Measurements from ENCODE around the gene ISX. TPM values are rescaled to one million over a fixed set of nuclear protein-coding genes. Genes with fewer than 3 reads are reported as not detected.
"Not testable (repeated sequence)": the region's sequence is repeated elsewhere in the genome, so short reads cannot be mapped to it uniquely, and the experiment has no call there.

The ISX gene
- polyA plus RNA-seq, 3 donors, result 0.12 TPM; not detected in 2

DNA sequence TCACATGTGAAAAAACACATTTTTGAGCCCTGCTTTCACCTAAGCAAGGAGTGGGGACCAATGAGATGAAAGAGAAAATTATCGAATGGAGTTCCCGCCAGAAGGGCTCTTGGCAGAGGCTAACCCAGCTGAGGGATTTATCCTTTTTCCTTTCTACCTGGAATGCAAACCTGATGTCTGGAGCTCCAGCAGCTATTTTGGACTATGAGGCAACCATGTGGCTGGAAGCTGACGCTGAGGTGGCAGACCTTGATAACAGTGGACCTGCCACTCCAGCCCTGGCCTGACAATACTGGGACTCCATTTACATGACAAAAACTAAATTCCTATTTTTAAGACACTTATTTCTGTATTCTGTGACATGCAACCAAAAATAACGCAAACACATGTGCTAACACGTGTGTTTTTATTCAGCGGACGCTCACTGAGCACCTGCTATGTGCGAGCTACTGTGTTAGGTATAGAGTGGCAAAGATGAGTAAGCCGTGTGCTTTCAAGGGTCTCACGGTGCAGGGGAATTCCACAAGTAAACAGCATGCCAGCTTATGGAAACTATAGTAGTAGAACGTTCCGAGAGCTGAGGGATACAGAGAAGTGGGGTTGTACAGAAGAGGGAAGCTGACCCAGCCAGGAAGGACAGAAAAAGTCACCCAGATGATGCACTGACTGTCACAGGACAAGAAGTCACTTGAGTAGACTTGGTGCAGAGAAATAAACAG lies 19.1 kb upstream of the ISX start:
- 88 to 91% (median 90%) methylated on average over 12 of the region's 12 CpGs for WGBS, 3 donors
- H3K27ac ChIP-seq (ENCODE audit: low read depth, low read length), result no peak overlapping the region

DNA sequence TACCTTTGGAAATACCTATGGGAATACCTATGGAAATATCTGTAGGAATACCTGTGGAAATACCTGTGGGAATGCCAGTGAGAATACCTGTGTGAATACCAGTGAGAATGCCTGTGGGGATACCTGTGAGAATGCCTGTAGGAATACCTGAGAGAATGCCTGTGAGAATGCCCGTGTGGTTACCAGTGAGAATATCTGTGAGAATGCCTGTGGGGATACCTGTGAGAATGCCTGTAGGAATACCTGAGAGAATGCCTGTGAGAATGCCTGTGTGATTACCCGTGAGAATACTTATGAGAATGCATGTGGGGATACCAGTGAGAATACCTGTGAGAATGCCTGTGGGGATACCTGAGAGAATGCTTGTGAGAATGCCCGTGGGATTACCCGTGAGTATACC lies 15.9 kb upstream of the ISX start:
- 79 to 96% (median 96%) methylated on average over 4 of the region's 4 CpGs for WGBS, 3 donors

DNA sequence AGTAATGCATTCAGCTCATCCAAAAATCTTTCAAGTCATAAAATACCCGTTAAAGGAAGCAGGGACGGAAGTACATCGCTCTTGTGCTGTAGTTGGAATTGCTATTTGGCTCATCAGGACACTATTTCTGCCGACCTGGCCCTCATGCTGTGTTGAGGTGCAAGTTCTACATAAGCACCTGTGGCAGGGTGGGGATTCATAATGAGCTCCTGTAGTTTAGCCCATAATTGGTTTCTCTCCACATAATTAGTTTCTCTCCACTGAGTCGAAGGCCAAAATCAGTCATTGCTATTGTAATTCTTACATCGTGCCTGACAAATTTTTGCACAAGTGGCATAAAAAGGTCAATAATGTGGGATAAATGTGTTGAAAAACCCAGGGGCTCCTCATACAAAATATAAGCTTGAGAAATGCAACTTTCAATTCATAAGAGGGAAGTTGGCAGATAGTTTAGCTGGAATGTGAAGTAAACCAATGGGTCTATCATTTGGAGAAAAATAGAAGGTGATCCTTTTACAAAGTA lies 14.9 kb upstream of the ISX start:
- 65 to 76% (median 68%) methylated on average over 6 of the region's 6 CpGs for WGBS, 3 donors
- no peak overlapping the region for H3K27ac ChIP-seq (ENCODE audit: low read depth, low read length)

More for the DNA sequence above, 15.9 kb upstream of the ISX start:
- not testable (repeated sequence) for H3K27ac ChIP-seq (ENCODE audit: low read depth, low read length)

DNA sequence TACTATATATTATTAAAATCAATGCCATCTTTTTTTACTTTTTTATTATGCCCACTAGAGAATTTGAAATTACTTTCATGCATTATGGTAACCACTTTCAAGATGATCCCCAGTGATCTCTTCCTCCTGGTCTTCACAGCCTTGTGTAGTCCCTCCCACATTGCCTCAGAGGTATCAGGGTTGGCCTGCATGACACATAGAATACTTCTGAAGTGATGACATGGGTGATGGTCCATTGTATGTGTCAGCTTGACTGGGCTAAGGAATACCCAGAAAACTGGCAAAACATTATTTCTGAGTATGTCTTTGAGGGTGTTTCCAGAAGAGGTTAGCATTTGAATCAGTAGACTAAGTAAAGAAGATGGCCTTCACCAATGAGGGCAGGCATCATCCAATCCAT lies 14.2 kb upstream of the ISX start:
- no peak overlapping the region for H3K27ac ChIP-seq (ENCODE audit: low read depth, low read length)

DNA sequence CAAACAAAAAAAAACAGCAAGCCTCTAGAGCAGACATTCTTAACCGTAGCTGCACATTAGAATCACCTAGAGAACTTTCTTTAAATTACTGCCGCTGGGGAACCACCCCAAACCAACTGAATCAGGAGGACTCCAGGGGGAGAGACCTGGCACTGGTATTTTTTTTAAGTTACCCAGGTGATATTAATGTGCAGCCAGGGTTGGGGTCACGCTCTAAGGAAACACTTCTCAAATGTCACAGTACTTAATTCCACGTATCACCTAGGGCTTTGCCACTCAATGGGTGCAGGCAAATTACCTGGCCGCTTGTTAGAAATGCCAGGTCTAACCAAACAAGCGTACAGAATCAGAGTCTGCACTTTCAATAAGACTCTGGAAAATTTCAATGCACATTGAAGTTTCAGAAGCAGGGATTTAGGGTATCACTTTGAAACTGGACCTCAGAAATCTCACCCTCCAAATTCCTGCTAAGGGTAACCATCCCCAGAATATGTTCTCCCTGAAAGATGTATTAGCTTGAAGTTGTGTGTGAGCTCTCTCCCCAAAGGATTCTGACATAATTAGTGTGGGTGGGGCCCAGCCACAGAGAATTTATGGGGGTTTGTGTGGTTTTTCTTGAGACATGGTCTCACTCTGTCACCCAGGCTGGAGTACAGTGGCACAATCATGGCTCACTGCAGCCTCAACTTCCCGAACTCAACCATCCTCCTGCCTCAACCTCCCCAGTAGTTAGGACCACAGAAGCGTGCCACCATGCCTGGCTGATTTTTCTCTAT lies 12.7 kb upstream of the ISX start:
- no peak overlapping the region for H3K27ac ChIP-seq (ENCODE audit: low read depth, low read length)
- 45 to 79% (median 74%) methylated on average over 8 of the region's 8 CpGs for WGBS, 3 donors

DNA sequence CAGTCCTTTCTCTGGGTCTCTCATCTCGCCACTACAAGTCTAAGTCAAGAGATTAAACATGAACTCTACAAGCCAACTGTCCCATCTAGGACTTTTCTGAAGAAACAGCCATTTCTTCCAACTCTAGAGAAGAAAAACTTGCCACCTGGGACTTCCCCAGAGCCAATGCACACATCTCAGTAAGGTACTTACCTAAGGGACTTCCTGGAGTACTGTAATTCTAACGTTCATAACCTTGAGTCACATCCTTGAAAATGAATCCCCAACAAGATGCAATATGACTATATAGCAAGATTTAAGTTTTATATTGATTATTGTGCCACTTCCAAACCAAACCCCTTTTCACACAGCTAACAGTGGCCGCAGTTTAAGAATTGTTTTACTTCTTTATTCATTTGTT lies 11.9 kb upstream of the ISX start:
- 54 to 67% (median 67%) methylated on average over 3 of the region's 3 CpGs for WGBS, 3 donors
- H3K27ac ChIP-seq (ENCODE audit: low read depth, low read length), result no peak overlapping the region

DNA sequence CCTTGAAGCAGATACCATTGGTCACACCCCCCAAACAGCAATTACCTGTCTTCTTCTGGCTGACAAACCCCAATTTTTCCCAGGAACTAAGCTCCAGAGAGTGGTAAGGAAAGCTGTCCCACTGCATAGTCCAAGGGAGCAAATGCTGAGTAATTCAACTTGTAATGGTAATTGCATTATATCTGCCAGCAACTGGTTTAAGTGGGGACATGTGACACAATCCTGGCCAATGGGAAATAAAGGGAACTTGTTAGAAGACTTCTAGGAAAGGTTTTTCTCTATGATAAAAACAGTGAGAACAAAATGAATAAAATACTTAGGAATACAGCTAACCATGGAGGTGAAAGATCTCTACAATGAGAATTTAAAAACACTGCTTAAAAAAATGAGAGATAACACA lies 9.5 kb upstream of the ISX start:
- no peak overlapping the region for H3K27ac ChIP-seq (ENCODE audit: low read depth, low read length)

DNA sequence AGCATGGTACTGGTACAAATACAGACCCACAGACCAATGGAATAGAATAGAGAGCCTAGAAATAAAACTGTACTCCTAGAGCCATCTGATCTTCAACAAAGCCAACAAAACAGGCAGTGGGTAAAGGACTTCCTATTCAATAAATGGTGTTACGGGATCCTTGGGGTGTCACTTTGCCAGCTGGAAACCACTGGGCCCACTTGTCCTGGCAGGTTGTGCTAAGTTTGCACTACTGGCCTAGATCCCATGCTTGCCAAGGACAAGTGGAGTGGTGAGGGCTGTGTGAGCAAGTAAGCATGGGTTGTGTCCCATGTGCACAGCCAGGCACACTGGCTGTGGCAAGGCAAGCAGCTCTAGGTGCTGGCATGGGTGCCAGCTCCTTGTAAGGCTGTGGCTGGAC lies 8.8 kb upstream of the ISX start:
- H3K27ac ChIP-seq (ENCODE audit: low read depth, low read length), result no peak overlapping the region
- WGBS, 3 donors, result 90 to 93% (median 92%) methylated on average over 1 of the region's 1 CpG

DNA sequence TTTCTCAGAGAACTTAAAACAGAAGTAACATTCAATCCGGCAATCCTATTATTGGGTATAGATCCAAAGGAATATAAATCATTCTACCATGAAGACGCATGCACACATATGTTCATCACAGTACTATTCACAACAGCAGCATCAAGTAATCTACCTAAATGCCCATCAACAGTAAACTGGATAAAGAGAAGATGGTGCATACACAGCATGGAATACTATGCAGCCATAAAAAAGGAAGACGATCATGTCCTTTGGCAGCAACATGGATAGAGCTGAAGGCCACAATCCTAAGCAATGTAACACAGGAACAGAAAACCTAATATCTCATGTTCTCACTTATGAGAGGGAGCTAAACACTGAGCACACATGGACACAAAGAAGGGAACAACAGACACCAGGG lies 6.3 kb upstream of the ISX start:
- no peak overlapping the region for H3K27ac ChIP-seq (ENCODE audit: low read depth, low read length)
- WGBS, 3 donors, result 93 to 99% (median 94%) methylated on average over 3 of the region's 3 CpGs

DNA sequence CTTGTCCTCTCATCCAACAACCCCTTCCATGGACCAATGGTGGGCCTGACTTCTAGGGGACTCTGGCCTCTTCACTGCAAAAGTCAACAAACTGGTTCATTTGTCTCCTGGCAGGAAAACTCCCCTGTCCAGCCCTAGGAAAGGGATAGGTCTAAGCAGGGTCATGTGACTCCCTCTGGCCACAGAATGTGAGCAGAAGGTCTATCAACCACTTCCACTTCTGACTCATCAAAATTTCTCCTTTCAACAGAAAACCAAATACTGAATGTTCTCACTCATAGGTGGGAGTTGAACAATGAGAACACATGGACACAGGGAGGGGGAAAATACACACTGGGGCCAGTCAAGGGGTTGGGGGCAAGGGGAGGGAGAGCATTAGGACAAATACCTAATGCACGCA lies 1.3 kb upstream of the ISX start:
- 61 to 100% (median 98%) methylated on average over 1 of the region's 1 CpG for WGBS, 3 donors
- no peak overlapping the region for H3K27ac ChIP-seq (ENCODE audit: low read depth, low read length)

DNA sequence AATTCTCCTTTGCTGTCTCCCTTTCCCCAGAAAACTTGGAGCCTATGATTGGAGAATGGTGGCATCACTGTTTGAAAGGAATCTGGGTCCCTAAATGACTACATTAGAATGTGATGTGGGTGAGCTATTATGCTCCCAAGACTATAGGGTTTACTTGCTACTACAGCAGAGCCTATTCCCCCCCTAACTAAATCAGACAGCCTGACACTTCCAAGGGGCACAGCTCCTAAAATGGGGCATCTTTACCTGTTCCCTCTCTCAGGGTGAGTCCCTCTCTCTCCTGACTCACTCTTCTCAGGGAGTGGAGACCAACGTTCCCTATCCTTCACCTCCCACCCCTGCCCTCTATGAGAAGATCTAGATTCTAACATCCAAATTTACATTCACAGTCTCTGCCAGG lies 775 bp upstream of the ISX start:
- H3K27ac ChIP-seq (ENCODE audit: low read depth, low read length), result no peak overlapping the region
- 0 to 45% (median 22%) methylated on average over 1 of the region's 1 CpG for WGBS, 3 donors

DNA sequence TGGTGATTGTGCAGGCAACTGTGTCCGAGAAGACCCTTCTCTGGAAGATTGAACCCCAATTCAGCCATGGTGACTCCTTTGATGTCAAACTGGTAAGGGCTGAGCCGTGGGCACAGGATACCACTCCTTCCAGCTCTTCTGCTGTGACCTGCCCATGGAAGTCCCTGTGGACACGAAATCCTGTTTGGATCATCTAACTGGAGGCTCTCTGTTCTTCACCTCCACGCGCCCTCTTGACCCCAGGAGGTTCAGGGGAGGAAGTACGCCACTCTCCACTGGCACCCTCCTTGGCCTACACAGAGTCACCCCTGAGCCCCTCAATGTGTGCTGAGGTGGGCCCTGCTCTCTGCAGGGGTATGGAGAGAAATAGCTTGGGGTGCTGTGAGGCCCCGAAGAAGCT lies 810 bp downstream of the ISX start:
- 78 to 83% (median 83%) methylated on average over 7 of the region's 7 CpGs for WGBS, 3 donors
- no peak overlapping the region for H3K27ac ChIP-seq (ENCODE audit: low read depth, low read length)

DNA sequence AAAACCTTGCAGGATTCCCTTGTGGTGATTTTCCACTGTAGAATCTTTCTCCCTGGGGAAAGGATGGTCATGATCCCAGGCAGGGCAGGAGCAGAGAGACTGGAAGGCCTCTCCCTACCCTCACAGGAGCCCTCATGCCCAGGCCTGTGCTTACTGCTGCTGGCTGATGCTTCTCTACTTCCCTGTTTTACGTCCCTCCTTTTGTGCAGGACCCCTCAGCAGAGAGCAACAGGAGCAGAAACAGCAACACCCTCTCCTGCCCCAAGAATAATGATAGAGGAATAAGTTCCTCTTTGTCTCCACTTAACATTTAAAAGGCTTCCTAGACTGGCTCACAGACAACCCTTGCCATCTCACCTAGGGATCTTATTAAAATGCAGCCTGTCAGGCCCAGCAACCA lies 3.6 kb downstream of the ISX start:
- WGBS, 3 donors, result 13 to 71% (median 55%) methylated on average over 1 of the region's 1 CpG
- no peak overlapping the region for H3K27ac ChIP-seq (ENCODE audit: low read depth, low read length)

DNA sequence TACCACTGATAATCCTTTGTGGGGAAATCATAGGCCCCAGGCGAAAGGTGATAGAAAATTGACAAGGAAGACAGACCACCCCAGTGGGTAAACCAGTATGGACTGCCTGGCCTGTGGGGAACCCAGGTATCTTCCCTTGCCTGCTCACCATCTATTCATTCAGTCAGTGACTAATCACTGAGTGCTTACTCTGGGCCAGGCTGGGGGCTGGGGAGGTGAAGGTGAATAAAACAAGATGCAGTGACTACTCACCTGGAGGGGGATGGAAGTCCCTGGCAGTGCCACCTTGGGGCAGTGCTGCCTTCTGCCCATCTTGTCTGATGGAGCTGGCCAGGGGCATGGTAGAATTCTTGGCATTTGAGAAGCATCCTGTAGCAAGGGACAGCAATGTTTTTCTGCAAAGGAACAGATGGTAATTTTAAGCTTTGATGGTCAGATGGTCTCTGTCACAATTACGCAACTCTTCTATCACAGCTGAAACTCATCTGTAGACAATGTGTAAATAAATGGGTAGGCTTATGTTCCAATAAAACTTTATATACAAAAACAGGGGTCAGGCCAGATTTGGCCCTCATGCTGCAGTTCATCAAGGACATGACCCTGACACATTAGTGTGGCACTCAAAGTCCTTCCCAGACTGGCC lies 4.6 kb downstream of the ISX start:
- H3K27ac ChIP-seq (ENCODE audit: low read depth, low read length), result no peak overlapping the region
- 80 to 90% (median 82%) methylated on average over 2 of the region's 2 CpGs for WGBS, 3 donors

DNA sequence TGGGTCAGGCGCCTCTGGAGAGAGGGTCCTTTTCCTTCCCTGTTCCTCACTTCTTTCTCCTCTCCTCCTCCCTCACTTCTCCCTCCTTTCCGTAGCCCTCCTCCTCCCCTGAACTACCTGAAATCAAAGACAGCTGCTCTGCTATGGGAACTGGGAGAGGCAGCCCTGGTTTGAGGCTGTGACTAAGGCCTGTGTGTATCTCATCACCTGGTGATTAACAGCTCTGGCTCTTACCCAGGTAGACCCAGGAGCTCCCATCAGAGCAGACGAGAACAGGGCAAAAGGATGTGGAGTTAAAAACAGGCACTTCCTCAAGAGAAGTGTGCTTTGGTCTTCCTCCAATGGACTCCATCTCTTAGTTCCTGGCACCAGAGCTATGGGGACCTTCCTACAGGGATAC lies 5.8 kb downstream of the ISX start:
- 52 to 71% (median 63%) methylated on average over 3 of the region's 3 CpGs for WGBS, 3 donors
- no peak overlapping the region for H3K27ac ChIP-seq (ENCODE audit: low read depth, low read length)

DNA sequence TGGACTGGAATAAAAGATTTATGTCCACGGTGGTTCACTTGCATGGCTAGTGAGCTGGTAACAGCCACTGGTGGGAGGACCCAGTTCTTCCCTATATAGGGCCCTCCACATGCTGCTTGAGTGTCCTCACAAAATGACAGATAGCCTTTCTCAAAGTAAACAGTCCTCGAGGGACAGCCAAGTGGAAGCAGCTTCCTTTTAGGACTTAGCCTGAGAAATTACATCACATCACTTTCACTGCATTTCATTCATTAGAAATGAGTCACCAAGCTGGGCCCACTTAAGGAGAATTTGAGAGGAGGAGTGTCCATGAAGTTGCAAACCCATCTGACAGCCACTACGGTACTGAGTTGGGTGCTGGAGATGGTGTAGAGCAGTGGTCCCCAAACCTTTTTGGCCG lies 7.0 kb downstream of the ISX start:
- H3K27ac ChIP-seq (ENCODE audit: low read depth, low read length), result no peak overlapping the region
- WGBS, 3 donors, result 61 to 65% (median 64%) methylated on average over 4 of the region's 4 CpGs

DNA sequence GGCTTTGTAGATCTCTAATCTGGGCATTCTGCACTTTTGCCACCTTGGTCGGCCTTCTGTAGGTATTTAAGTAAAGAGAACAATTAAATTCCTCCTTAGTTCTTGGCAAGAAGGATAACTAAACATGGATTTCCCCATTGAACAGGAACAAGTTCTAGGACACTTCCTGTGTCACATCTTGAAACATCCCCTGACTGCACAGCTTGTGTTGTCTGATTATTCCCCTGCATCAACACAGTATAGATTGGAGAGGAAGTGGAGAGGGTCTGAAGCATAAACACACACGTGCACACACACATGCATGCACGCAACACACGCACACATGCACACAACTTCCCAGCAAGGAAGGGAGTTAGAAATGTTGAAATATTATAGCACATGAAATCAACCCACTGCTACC lies 8.6 kb downstream of the ISX start:
- 67 to 87% (median 79%) methylated on average over 4 of the region's 4 CpGs for WGBS, 3 donors
- H3K27ac ChIP-seq (ENCODE audit: low read depth, low read length), result no peak overlapping the region

DNA sequence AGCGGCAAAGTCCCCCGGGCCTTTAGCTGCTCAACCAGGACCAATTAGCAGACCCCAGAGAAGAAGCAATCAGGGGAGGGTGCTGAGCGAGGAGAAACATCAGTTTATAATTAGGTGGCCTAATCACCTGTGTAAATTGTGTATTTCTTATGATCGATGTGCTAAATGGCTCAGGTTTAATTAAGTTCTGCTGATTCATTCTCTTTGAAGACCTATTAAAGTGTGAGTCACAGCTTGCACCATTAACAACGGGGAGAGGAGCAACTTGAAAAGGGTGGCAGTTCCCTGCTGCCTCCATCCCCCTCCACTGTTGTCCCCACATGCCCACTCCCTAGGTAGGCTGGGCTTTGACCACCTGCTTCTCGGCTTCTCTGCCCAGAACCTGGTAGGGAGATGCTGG lies 10.7 kb downstream of the ISX start:
- WGBS, 3 donors, result 75 to 82% (median 80%) methylated on average over 6 of the region's 6 CpGs
- H3K27ac ChIP-seq (ENCODE audit: low read depth, low read length), result no peak overlapping the region

DNA sequence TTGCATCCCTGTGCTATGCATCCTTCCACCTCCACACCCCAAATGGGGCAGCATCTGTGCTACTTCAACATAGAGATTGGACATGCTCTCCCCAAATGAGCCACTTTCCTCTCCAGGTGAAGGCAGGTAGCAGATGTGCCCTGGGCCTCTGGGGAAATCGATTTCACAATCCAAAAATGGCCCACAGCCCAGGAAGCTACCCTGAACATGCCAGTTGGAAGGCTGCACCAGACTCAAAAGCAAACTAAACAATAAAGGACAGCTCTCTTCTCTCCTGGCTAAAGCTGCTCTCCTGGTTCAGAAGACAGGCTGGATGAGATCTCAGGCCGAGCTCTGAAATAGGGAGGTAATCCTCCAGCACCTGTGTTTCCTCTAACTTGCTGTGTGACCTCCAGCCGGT lies 19.7 kb downstream of the ISX start:
- WGBS, 3 donors, result 66 to 74% (median 73%) methylated on average over 3 of the region's 3 CpGs
- no peak overlapping the region for H3K27ac ChIP-seq (ENCODE audit: low read depth, low read length)

DNA sequence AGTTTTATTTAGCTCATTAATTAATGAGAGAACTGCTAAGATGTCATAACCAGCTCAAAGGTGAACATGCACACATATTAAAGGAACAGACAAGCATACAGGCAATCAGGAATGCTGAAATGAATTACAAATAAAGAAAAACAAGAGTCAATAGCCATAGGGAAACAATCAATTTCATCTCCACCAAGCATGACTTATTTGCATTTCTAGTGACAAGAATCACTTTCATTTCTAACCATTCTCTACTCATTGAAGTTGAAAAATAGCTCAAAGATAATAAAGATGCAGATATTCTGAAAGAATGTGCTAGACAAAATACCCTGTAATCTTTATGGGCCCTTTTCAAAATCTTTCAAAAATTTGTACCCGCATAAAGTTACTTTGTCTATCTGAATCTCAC lies 23.2 kb downstream of the ISX start:
- 92 to 95% (median 93%) methylated on average over 1 of the region's 1 CpG for WGBS, 3 donors
- H3K27ac ChIP-seq (ENCODE audit: low read depth, low read length), result no peak overlapping the region
